K562 (cell line): ENCODE data around the gene FAM20B. TPM values are rescaled to one million over a fixed set of nuclear protein-coding genes. Genes with fewer than 3 reads are reported as not detected.

ENCODE experiments used
- ATAC-seq: fragments of 200-7000 bp; cut with Tn5 transposase; 3 replicates; pipeline ENCODE4 v1.9.1; 2020; ENCODE audit warnings: moderate library complexity
- BruUV-seq: library from RNA; stranded (reverse); fragments of 400-500 nt; replicated peaks from 2 replicates; lab custom pipeline; 2021; lab: Mats Ljungman, UMichigan
- CTCF ChIA-PET: fragments of 300-600 bp; formaldehyde crosslinking; extraction: SDS; loops from one replicate; lab custom pipeline; 2021; ENCODE audit warnings: low intra/inter-chr PET ratio; lab: Yijun Ruan, JAX
- POLR2A ChIA-PET: fragments of 300-600, 350-650 bp; sonication (Branson Sonifier 250); formaldehyde crosslinking; extraction: SDS; loops from one replicate; lab custom pipeline; 2021; ENCODE audit warnings: antibody characterized with exemption, inconsistent platforms; lab: Yijun Ruan, JAX
- DNase-seq, 4 experiments: peaks; one replicate each; pipeline versions ENCODE4 v3.0.0 to v3.0.0-alpha.2; 2011 to 2018; ENCODE audit warnings: low spot score in 3 of 4, mixed read lengths in 3 of 4; ENCODE audit errors: extremely low read depth in 1 of 4
- FAIRE-seq: peaks from 2 replicates; lab custom pipeline; 2011; peaks lifted over from hg19 to GRCh38; lab: Jason Lieb, UNC
- H2AFZ ChIP-seq: 2 replicates; pipeline ENCODE4 v1.6.0; 2011; ENCODE audit warnings: low read depth, low read length, control low read depth, inconsistent platforms
- H3K27ac ChIP-seq: fragments of 200-600 bp; 3 replicates; pipeline ENCODE4 v1.8.0; 2011; ENCODE audit warnings: low read depth, mild to moderate bottlenecking, control low read depth, inconsistent platforms, low read length, moderate library complexity, mixed read lengths; ENCODE audit errors: extremely low read depth
- H3K27me3 ChIP-seq, 2 experiments: fragments of 300-600 bp in 1 of 2; 2 replicates in 1 of 2; 3 replicates in 1 of 2; pipeline versions ENCODE4 v1.6.0 to v1.8.0; 2011; ENCODE audit warnings: inconsistent platforms in 2 of 2, low read length in 2 of 2, mild to moderate bottlenecking in 1 of 2, mixed read lengths in 1 of 2, moderate library complexity in 1 of 2; ENCODE audit not compliant: control insufficient read depth in 2 of 2, insufficient read depth in 2 of 2
- H3K36me3 ChIP-seq: fragments of 300-600 bp; 3 replicates; pipeline ENCODE4 v1.8.0; 2011; ENCODE audit warnings: mild to moderate bottlenecking, low read length, inconsistent platforms; ENCODE audit not compliant: control insufficient read depth, insufficient read depth
- H3K4me1 ChIP-seq, 2 experiments: fragments of 200-600 bp in 1 of 2; replicated peaks in 1 of 2; 2 replicates in 1 of 2; 3 replicates in 1 of 2; pipeline versions ENCODE4 v1.5.1 to v1.8.0; 2011; ENCODE audit warnings: inconsistent platforms in 2 of 2, low read length in 2 of 2, mild to moderate bottlenecking in 1 of 2, mixed read lengths in 1 of 2, moderate library complexity in 1 of 2; ENCODE audit not compliant: control insufficient read depth in 2 of 2, insufficient read depth in 2 of 2
- H3K4me2 ChIP-seq: 2 replicates; pipeline ENCODE4 v1.6.1; 2011; ENCODE audit warnings: low read length, control low read depth, inconsistent platforms, mixed read lengths; ENCODE audit not compliant: insufficient read depth
- H3K4me3 ChIP-seq: fragments of 200-600 bp; sonication (generic), shearing (Covaris generic); 2 replicates; pipeline ENCODE4 v1.5.1; 2016; ENCODE audit warnings: control low read depth, inconsistent platforms
- H3K79me2 ChIP-seq: fragments of 200-600 bp; 3 replicates; pipeline ENCODE4 v1.8.0; 2011; ENCODE audit warnings: low read length, inconsistent platforms; ENCODE audit not compliant: control insufficient read depth, insufficient read depth
- H3K9ac ChIP-seq, 2 experiments: 2 replicates each; pipeline versions ENCODE4 v1.6.0 to v1.6.1; 2011; ENCODE audit warnings: low read depth in 2 of 2, low read length in 2 of 2, control low read depth in 1 of 2, inconsistent platforms in 1 of 2, mild to moderate bottlenecking in 1 of 2, mixed read lengths in 1 of 2; ENCODE audit not compliant: insufficient read depth in 1 of 2
- H3K9me1 ChIP-seq: one replicate; pipeline ENCODE4 v1.6.0; 2011; ENCODE audit warnings: inconsistent platforms, mild to moderate bottlenecking, low read length, moderate library complexity; ENCODE audit not compliant: control insufficient read depth, insufficient read depth
- H3K9me3 ChIP-seq: replicated peaks from 2 replicates; pipeline ENCODE4 v1.5.1; 2011; ENCODE audit warnings: low read depth, low read length, inconsistent platforms; ENCODE audit not compliant: control insufficient read depth, insufficient read depth
- H4K20me1 ChIP-seq: replicated peaks from 2 replicates; pipeline ENCODE4 v1.6.1; 2011; ENCODE audit warnings: low read length, inconsistent platforms, mixed read lengths; ENCODE audit not compliant: control insufficient read depth, insufficient read depth
- BACH1 ChIP-seq: fragments of 200-800 bp; sonication (Bioruptor generic); IDR thresholded peaks from 2 replicates; pipeline ENCODE4 v1.6.1; 2016; ENCODE audit warnings: missing genetic modification characterization, missing compliant biosample characterization
- GTF2B ChIP-seq: IDR thresholded peaks from 2 replicates; pipeline ENCODE4 v1.6.1; 2011; ENCODE audit not compliant: insufficient read length; ENCODE audit errors: extremely low read depth
- MTA2 ChIP-seq: fragments of 450-650 bp; IDR thresholded peaks from 2 replicates; pipeline ENCODE4 v1.6.1; 2016; ENCODE audit warnings: low read depth
- PURB ChIP-seq: sonication (generic); formaldehyde crosslinking; IDR thresholded peaks from 2 replicates; pipeline ENCODE4 v1.9.0; 2021; ENCODE audit warnings: low read depth, mild to moderate bottlenecking, missing genetic modification reagents
- SMAD2 ChIP-seq: fragments of 150-350 bp; IDR thresholded peaks from 2 replicates; pipeline ENCODE4 v1.6.1; 2014; ENCODE audit warnings: low read depth, mild to moderate bottlenecking, low read length
- SREBF1 ChIP-seq: fragments of 150-350 bp; IDR thresholded peaks from 2 replicates; pipeline ENCODE4 v1.6.1; 2014; ENCODE audit warnings: antibody characterized with exemption, low read depth, low read length, borderline replicate concordance
- TCFL5 ChIP-seq: fragments of 250-450 bp; sonication (Bioruptor Pico); conservative IDR thresholded peaks from 2 replicates; pipeline ENCODE4 v1.6.1; 2021; ENCODE audit warnings: mild to moderate bottlenecking, moderate library complexity, matching md5 sums
- U2AF2 ChIP-seq: fragments of 200-400 bp; formaldehyde crosslinking; optimal IDR thresholded peaks from 2 replicates; pipeline ENCODE3; 2017; ENCODE audit warnings: low read depth, mild to moderate bottlenecking, low read length
- ZNF311 ChIP-seq: fragments of 250-450 bp; sonication (Bioruptor Pico); IDR thresholded peaks from 2 replicates; pipeline ENCODE4 v1.4.0; 2020; ENCODE audit warnings: mild to moderate bottlenecking, moderate library complexity
- ZNF398 ChIP-seq: fragments of 250-450 bp; sonication (Bioruptor Pico); IDR thresholded peaks from 2 replicates; pipeline ENCODE4 v1.8.0; 2021; ENCODE audit warnings: moderate library complexity, mild to moderate bottlenecking, inconsistent platforms
- WGBS: fragments of 100-300 bp; shearing (Covaris generic); methylation state at CpG from one replicate; pipeline ENCODE4 v1.1.6; 2016; ENCODE audit warnings: low coverage, mixed read lengths; ENCODE audit not compliant: insufficient coverage; ENCODE audit errors: missing lambda C conversion rate; 5-methylcytosine and 5-hydroxymethylcytosine counted together
- in situ Hi-C: fragments of 300-500 bp; cut with MboI; formaldehyde crosslinking; loops from 4 replicates; pipeline ENCODE4 v1.15.0; 2018; ENCODE audit warnings: inconsistent platforms, mixed read lengths
- intact Hi-C: fragments of 100-400 bp; cut with micrococcal nuclease; formaldehyde crosslinking; loops from 2 replicates; pipeline ENCODE4 v1.14.2; 2022
- polyA plus RNA-seq, 8 experiments: library from polyadenylated mRNA; depleted of rRNA in 4 of 8; stranded (reverse) in 5 of 8; unstranded in 3 of 8; fragments of >200 nt; fragmentation: Nextera tagmentation in 2 of 8; fragmentation: Illumina TruSeq in 1 of 8; extraction: Ambion mirVana in 2 of 8; extraction: Trizol in 1 of 8; gene quantifications; 2 replicates each; pipeline versions ENCODE4 v1.2.1 to v1.2.3, GENCODE V29; 2011 to 2014; ENCODE audit warnings: inconsistent platforms in 1 of 8, missing spikeins in 1 of 8
- total RNA-seq, 7 experiments: library from RNA; depleted of rRNA in 6 of 7; stranded (reverse); fragments of >200 nt in 6 of 7; fragmentation: Illumina TruSeq in 2 of 7; extraction: Trizol in 2 of 7; gene quantifications; 2 replicates each; pipeline versions ENCODE4 v1.2.1 to v1.2.3, GENCODE V29; 2011 to 2021; ENCODE audit warnings: low replicate concordance in 1 of 7
- TF ChIP-seq, protein P1 (sequence below): IDR thresholded peaks from 2 replicates; pipeline ENCODE4 v1.6.1; 2012; ENCODE audit warnings: low read depth, low read length, improper control_type of control experiment, borderline replicate concordance

FAM20B gene
- total and polyA plus RNA-seq, 9 of the 15 experiments (the other 6 are each of a cell fraction or from before 2014, with no cell fraction given): 7.2 to 67.5 (median 42.9) TPM

DNA sequence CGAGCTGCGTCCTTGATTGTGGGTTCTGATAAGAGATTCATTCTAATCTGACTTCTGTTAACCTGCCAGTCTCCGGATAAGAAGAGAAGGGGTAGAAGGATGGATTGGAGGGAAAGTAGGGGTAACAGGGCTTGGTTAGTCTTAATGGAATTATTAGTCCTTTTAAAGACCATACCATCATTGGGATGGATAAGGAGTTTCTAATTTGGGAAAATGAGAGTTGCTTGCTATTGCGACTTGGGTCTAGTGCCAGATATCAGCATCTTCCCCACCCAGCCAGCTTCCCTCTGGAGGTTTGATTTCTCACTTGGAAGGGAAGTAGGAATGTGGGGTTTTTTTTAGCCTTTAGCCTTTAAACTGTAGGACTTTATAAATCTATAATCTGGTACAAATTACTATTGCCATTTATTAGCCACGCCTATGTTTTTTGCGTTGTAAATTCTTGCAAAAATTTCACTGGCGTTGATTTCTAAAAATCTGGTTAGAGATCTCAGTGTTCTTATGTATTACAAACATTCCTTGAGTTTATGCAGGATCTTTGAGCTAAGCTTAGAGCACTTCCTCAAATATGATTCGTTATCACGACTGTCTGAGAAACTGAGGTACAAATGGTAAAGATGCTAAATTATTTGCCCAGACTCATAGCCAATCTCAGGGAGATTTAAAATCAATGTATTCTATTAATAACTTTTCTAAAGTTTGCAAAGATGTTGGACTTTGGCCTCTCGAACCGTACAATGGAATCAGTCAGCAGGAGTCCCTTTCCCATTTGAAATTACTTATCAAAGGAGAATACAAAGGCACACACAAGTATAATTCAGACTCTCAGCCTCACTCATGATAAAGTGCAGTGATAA is 1.3 kb downstream of the FAM20B start:
- Histone ChIP-seq H3K36me3 (no peaks in the 10 kb centered on the region), H3K27ac (peak overlapping the region; percentile 95), H3K4me1 (peaks cover 27 to 68% of the 10 kb centered on the region in 2 experiments), H3K9me3 (peaks cover 2% of the 10 kb centered on the region; the same call in 1 of the 2 replicates), H2AFZ (peak overlapping the region; percentile 81), H3K9ac (peak overlapping the region; percentile 94 to 97), H3K4me3 (peak overlapping the region; percentile 72), H3K27me3 (no peaks in the 10 kb centered on the region), H4K20me1 (peaks cover 7% of the 10 kb centered on the region), H3K4me2 (peak overlapping the region; percentile 94), H3K9me1 (no peaks in the 10 kb centered on the region), H3K79me2 (peaks cover 59% of the 10 kb centered on the region)
- intact Hi-C loops (loop anchor here (1.0 to 2.0 kb wide), 2 partner anchors 20 to 34 kb away; no protein-coding TSS in a partner anchor), in situ Hi-C loops (no loop called here)
- BruUV-seq: TSS peak; percentile 49
- ChIA-PET POLR2A (interaction anchor here (1.0 to 3.9 kb wide), 7 partner anchors 9 to 413 kb away, joined by 3 to 29 read pairs (median 9); no protein-coding TSS in a partner anchor), CTCF (no interaction called here)
- ATAC-seq (no peak), DNase-seq (no peak), FAIRE-seq (no peak)
- WGBS: 7% methylated on average over 11 of the region's 11 CpGs
- TF ChIP-seq PURB (CRISPR knock-in tag) (no peak), TCFL5 (no peak), GTF2B (no peak), SMAD2 (no peak), MTA2 (0 out of 2 replicates have a peak, but pooled peaks have one; percentile 14), BACH1 (0 out of 2 replicates have a peak, but pooled peaks have one; percentile 39), SREBF1 (no peak), ZNF311 (0 out of 2 replicates have a peak, but pooled peaks have one; percentile 19), U2AF2 (no peak), ZNF398 (0 out of 2 replicates have a peak, but pooled peaks have one; percentile 22)
- TF ChIP-seq, protein P1, sequence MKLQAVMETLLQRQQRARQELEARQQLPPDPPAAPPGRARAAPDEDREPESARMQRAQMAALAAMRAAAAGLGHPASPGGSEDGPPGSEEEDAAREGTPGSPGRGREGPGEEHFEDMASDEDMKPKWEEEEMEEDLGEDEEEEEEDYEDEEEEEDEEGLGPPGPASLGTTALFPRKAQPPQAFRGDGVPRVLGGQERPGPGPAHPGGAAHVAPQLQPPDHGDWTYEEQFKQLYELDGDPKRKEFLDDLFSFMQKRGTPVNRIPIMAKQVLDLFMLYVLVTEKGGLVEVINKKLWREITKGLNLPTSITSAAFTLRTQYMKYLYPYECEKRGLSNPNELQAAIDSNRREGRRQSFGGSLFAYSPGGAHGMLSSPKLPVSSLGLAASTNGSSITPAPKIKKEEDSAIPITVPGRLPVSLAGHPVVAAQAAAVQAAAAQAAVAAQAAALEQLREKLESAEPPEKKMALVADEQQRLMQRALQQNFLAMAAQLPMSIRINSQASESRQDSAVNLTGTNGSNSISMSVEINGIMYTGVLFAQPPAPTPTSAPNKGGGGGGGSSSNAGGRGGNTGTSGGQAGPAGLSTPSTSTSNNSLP: no peak
